ENCODE data around the gene CDK14.
"Not testable (repeated sequence)": the region's sequence is repeated elsewhere in the genome, so short reads cannot be mapped to it uniquely, and the experiment has no call there.

Gene CDK14

GRCh38 chr7:91140286-91140685 is 544.2 kb downstream of the CDK14 start:
- DNase-seq, result no peak

- DNase-seq, result no peak
Measured at GRCh38 chr7:91140982-91141381, 544.9 kb downstream of the CDK14 start.

- no peak for DNase-seq
Measured at GRCh38 chr7:91142743-91143142, 546.6 kb downstream of the CDK14 start.

- no peak for DNase-seq
Measured at GRCh38 chr7:91149341-91150246, 553.5 kb downstream of the CDK14 start.

- DNase-seq, result no peak
Measured at GRCh38 chr7:91151916-91152315, 555.8 kb downstream of the CDK14 start.

GRCh38 chr7:91156316-91157185 is 560.4 kb downstream of the CDK14 start:
- no peak for DNase-seq

- no peak for DNase-seq
Measured at GRCh38 chr7:91157579-91158320, 561.6 kb downstream of the CDK14 start.

- DNase-seq, result no peak
Measured at GRCh38 chr7:91162436-91162835, 566.3 kb downstream of the CDK14 start.

- no peak for DNase-seq
Measured at GRCh38 chr7:91164506-91164905, 568.4 kb downstream of the CDK14 start.

GRCh38 chr7:91165006-91165845 is 569.1 kb downstream of the CDK14 start:
- no peak for DNase-seq

- DNase-seq, result no peak
Measured at GRCh38 chr7:91165846-91166230, 569.7 kb downstream of the CDK14 start.

GRCh38 chr7:91168871-91169829 is 573.0 kb downstream of the CDK14 start:
- DNase-seq, result no peak

GRCh38 chr7:91169830-91170191 is 573.7 kb downstream of the CDK14 start:
- no peak for DNase-seq

GRCh38 chr7:91173265-91173664 is 577.1 kb downstream of the CDK14 start:
- DNase-seq, result not testable (repeated sequence)

- no peak for DNase-seq
Measured at GRCh38 chr7:91180746-91181145, 584.6 kb downstream of the CDK14 start.

- DNase-seq, result no peak
Measured at GRCh38 chr7:91181949-91182348, 585.8 kb downstream of the CDK14 start.

GRCh38 chr7:91182819-91183764 is 587.0 kb downstream of the CDK14 start:
- no peak for DNase-seq

- DNase-seq, result no peak
Measured at GRCh38 chr7:91185771-91186170, 589.6 kb downstream of the CDK14 start.
